Neural progenitor cell (in vitro differentiated cells): Measurements from ENCODE around the gene GFOD1. TPM values are rescaled to one million over a fixed set of nuclear protein-coding genes. Genes with fewer than 3 reads are reported as not detected.

Experiments used
- DNase-seq: peaks from one replicate; pipeline ENCODE4 v3.0.0-alpha.2; 2016; ENCODE audit warnings: low spot score
- H2AFZ ChIP-seq: fragments of 200-600 bp; sonication (generic); replicated peaks from 2 replicates; pipeline ENCODE4 v1.6.1; 2016; ENCODE audit warnings: antibody characterized with exemption
- H3F3A ChIP-seq: fragments of 200-600 bp; sonication (generic); 2 replicates; pipeline ENCODE4 v1.6.1; 2016; ENCODE audit warnings: antibody characterized with exemption, low read depth
- H3K27ac ChIP-seq: fragments of 200-600 bp; sonication (generic); 2 replicates; pipeline ENCODE4 v1.5.1; 2016; ENCODE audit warnings: mild to moderate bottlenecking
- H3K27me3 ChIP-seq: fragments of 200-600 bp; sonication (generic); 2 replicates; pipeline ENCODE4 v1.6.1; 2016; ENCODE audit warnings: mild to moderate bottlenecking, moderate library complexity
- H3K36me3 ChIP-seq: fragments of 200-600 bp; sonication (generic); 2 replicates; pipeline ENCODE4 v1.5.1; 2016
- H3K4me1 ChIP-seq: fragments of 200-600 bp; sonication (generic); 2 replicates; pipeline ENCODE4 v1.6.1; 2016; ENCODE audit warnings: mixed run types
- H3K4me2 ChIP-seq: fragments of 200-600 bp; sonication (generic); 2 replicates; pipeline ENCODE4 v1.6.1; 2016
- H3K4me3 ChIP-seq: fragments of 200-600 bp; sonication (generic); 2 replicates; pipeline ENCODE4 v1.5.1; 2016
- H3K79me2 ChIP-seq: fragments of 200-600 bp; sonication (generic); 2 replicates; pipeline ENCODE4 v1.6.1; 2016; ENCODE audit warnings: low read depth
- H3K9ac ChIP-seq: fragments of 200-600 bp; sonication (generic); 2 replicates; pipeline ENCODE4 v1.6.1; 2016
- H3K9me3 ChIP-seq: fragments of 200-600 bp; sonication (generic); 2 replicates; pipeline ENCODE4 v1.5.1; 2016; ENCODE audit warnings: low read depth
- H4K20me1 ChIP-seq: fragments of 200-600 bp; sonication (generic); 2 replicates; pipeline ENCODE4 v1.6.1; 2016; ENCODE audit warnings: low read depth
- H3K27ac Mint-ChIP-seq: 3 replicates; pipeline ENCODE4 v1.8.0; 2021; ENCODE audit warnings: mixed read lengths
- H3K27me3 Mint-ChIP-seq: 2 replicates; pipeline ENCODE4 v1.8.0; 2022; ENCODE audit warnings: low read depth, mild to moderate bottlenecking, inconsistent platforms, moderate library complexity, mixed read lengths; ENCODE audit not compliant: insufficient read depth
- H3K36me3 Mint-ChIP-seq: 3 replicates; pipeline ENCODE4 v1.8.0; 2021; ENCODE audit warnings: mixed read lengths
- H3K4me1 Mint-ChIP-seq: 3 replicates; pipeline ENCODE4 v1.8.0; 2021; ENCODE audit warnings: mixed read lengths
- H3K4me3 Mint-ChIP-seq: 3 replicates; pipeline ENCODE4 v1.8.0; 2021; ENCODE audit warnings: mild to moderate bottlenecking, moderate library complexity, mixed read lengths
- H3K9me3 Mint-ChIP-seq: 3 replicates; pipeline ENCODE4 v1.8.0; 2020; ENCODE audit warnings: mixed read lengths
- CTCF ChIP-seq: fragments of 200-600 bp; sonication (generic); IDR thresholded peaks from 2 replicates; pipeline ENCODE4 v1.5.1; 2017; ENCODE audit warnings: antibody characterized with exemption, mild to moderate bottlenecking
- EZH2 ChIP-seq: fragments of 200-600 bp; sonication (generic); IDR thresholded peaks from 2 replicates; pipeline ENCODE4 v1.6.1; 2017; ENCODE audit warnings: antibody characterized with exemption, mild to moderate bottlenecking, moderate library complexity
- EZH2phosphoT487 ChIP-seq: fragments of 200-600 bp; sonication (generic); IDR thresholded peaks from 2 replicates; pipeline ENCODE4 v1.6.1; 2017; ENCODE audit warnings: antibody characterized with exemption
- total RNA-seq: library from RNA; depleted of rRNA; stranded (reverse); fragments of >200 nt; gene quantifications from 2 replicates; pipeline ENCODE4 v1.2.3, GENCODE V29; 2015; ENCODE audit warnings: low replicate concordance

Gene GFOD1
- total RNA-seq, 1 donor from 2014 or later: 1.8 TPM

DNA sequence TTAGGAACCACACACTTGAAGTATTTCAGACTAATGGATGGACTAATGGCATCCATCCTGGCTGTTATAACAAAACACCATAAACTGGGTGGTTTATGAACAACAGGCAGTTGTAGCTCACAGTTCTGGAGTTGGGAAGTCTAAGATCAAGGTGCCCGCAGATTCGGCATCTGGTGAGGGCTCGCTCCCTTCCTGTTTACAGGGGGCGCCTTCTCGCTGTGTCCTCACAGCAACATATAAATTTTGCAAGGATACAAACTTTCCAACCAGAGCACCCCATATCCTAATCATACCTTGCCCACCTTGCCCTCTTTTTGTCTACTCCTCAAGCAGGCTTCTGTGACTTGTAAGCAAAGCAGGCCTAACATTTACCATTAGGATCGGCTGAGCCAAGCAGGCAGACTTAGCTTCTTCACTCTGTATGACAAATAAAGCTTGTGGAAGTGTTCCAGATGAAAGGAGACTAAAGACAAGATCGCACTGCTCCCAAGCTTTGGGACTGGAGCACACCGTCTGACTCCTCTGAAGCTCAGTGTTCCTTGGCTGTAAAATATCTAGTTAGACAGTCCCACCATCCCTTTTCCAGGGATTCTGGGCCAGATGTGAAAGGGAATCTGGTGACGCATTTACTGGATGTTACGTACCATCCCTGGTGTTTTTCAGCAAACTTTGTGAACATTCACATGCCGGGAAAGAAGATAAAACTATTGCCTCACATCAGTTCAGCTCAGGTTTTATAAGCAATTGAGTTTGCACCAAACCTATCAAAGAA is 34.9 kb downstream of the GFOD1 start:
- DNase-seq: no peak
- no peak overlapping the region for H2AFZ ChIP-seq
- no peak overlapping the region for H3K4me2 ChIP-seq
- Mint-ChIP-seq H3K4me1 (peaks cover 22% of the 10 kb centered on the region), H3K36me3 (no peaks in the 10 kb centered on the region), H3K27ac (no peak overlapping the region), H3K27me3 (peaks cover 10% of the 10 kb centered on the region), H3K9me3 (peaks cover 8% of the 10 kb centered on the region), H3K4me3 (no peak overlapping the region)
- no peaks in the 10 kb centered on the region for H4K20me1 ChIP-seq
- no peaks in the 10 kb centered on the region for H3K27me3 ChIP-seq
- H3K9me3 ChIP-seq: no peaks in the 10 kb centered on the region
- no peak overlapping the region for H3K9ac ChIP-seq
- H3K27ac ChIP-seq: no peak overlapping the region
- H3F3A ChIP-seq: no peaks in the 10 kb centered on the region
- peaks cover 7% of the 10 kb centered on the region for H3K4me1 ChIP-seq
- TF ChIP-seq CTCF (no peak), EZH2 (no peak)
- H3K4me3 ChIP-seq: no peak overlapping the region
- H3K79me2 ChIP-seq: no peaks in the 10 kb centered on the region
- no peaks in the 10 kb centered on the region for H3K36me3 ChIP-seq

DNA sequence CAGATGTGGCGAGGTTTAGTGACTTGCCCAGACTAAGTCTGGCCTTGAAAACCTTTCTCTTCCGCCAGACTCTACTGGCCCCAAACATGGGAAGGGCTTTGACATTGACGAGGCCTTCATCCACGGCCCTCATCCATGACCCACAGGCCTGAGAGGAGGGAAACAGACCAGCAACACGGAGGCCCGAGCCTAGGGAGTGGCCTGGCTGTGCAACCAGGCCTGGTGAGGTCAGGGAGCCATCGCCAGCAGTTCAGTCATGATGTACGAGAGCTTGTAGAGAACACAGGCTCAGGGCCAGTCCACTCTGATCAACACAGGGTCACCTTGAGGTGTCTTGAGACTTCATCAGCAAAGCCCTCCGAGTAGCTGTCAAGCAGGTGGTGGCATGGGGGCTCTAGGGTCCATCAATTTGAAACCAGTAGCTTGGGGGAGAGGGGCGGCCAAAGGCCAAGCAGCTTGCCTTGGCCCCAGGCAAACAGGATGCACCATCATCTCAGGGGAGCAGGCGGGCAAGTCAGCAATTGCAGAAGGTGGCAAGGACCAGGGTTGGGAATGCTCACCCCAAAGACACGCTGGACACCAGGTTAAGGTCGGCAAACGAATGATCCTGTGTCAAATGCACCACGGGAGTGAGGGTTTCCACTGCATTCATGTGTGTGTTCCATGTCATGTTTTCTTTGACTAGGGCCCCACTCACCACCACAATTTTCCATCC is 36.1 kb downstream of the GFOD1 start:
- Histone ChIP-seq H3F3A (no peaks in the 10 kb centered on the region), H3K4me3 (no peak overlapping the region), H3K9me3 (no peaks in the 10 kb centered on the region), H3K27me3 (no peaks in the 10 kb centered on the region), H3K36me3 (no peaks in the 10 kb centered on the region), H3K9ac (no peak overlapping the region), H3K79me2 (no peaks in the 10 kb centered on the region), H3K4me2 (no peak overlapping the region), H3K27ac (no peak overlapping the region), H2AFZ (no peak overlapping the region), H4K20me1 (no peaks in the 10 kb centered on the region), H3K4me1 (peaks cover 8% of the 10 kb centered on the region)
- peaks cover 8% of the 10 kb centered on the region for H3K27me3 Mint-ChIP-seq
- H3K4me3 Mint-ChIP-seq: no peak overlapping the region
- TF ChIP-seq CTCF (no peak), EZH2 (no peak), EZH2phosphoT487 (no peak)
- H3K36me3 Mint-ChIP-seq: no peaks in the 10 kb centered on the region
- peaks cover 20% of the 10 kb centered on the region for H3K4me1 Mint-ChIP-seq
- no peak overlapping the region for H3K27ac Mint-ChIP-seq
- H3K9me3 Mint-ChIP-seq: peaks cover 8% of the 10 kb centered on the region
- no peak for DNase-seq

DNA sequence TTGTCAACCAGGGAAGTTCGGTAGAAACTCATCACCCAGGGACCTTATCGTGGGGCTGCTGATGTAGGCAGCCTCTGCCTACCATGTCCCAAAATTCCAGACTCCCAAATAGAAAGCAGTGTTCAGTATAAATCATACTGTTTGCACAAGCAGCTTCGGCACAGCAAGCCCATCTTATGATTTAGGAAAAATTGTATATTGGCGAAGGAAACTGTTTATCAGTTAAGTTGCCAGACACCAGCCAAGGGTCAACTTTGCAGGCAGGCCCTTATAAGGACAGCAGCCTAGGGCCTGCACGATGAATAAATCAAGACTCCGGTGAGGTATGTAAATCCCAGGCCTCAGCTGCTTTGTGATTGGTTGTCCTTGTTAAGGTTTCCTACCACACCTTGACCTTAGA is 36.8 kb downstream of the GFOD1 start:
- Histone ChIP-seq H3K27me3 (no peaks in the 10 kb centered on the region), H3K79me2 (no peaks in the 10 kb centered on the region), H3K4me1 (peaks cover 7% of the 10 kb centered on the region), H3K4me2 (no peak overlapping the region), H3F3A (no peaks in the 10 kb centered on the region), H3K9ac (no peak overlapping the region), H4K20me1 (no peaks in the 10 kb centered on the region), H3K27ac (no peak overlapping the region), H3K4me3 (no peak overlapping the region), H3K36me3 (no peaks in the 10 kb centered on the region), H3K9me3 (no peaks in the 10 kb centered on the region), H2AFZ (no peak overlapping the region)
- Mint-ChIP-seq H3K4me3 (no peak overlapping the region), H3K27me3 (peaks cover 10% of the 10 kb centered on the region), H3K36me3 (no peaks in the 10 kb centered on the region), H3K4me1 (peaks cover 19% of the 10 kb centered on the region), H3K9me3 (peaks cover 8% of the 10 kb centered on the region), H3K27ac (no peak overlapping the region)
- DNase-seq: no peak
- TF ChIP-seq EZH2phosphoT487: no peak
- TF ChIP-seq CTCF: no peak
- no peak for TF ChIP-seq EZH2
